Germinal center (tissue), 1 donor: ENCODE data around the gene PEX14.

Source experiments
- DNase-seq: peaks from one replicate; pipeline ENCODE4 v3.0.0; 2012; ENCODE audit warnings: mixed read lengths, low spot score

The PEX14 gene

DNA sequence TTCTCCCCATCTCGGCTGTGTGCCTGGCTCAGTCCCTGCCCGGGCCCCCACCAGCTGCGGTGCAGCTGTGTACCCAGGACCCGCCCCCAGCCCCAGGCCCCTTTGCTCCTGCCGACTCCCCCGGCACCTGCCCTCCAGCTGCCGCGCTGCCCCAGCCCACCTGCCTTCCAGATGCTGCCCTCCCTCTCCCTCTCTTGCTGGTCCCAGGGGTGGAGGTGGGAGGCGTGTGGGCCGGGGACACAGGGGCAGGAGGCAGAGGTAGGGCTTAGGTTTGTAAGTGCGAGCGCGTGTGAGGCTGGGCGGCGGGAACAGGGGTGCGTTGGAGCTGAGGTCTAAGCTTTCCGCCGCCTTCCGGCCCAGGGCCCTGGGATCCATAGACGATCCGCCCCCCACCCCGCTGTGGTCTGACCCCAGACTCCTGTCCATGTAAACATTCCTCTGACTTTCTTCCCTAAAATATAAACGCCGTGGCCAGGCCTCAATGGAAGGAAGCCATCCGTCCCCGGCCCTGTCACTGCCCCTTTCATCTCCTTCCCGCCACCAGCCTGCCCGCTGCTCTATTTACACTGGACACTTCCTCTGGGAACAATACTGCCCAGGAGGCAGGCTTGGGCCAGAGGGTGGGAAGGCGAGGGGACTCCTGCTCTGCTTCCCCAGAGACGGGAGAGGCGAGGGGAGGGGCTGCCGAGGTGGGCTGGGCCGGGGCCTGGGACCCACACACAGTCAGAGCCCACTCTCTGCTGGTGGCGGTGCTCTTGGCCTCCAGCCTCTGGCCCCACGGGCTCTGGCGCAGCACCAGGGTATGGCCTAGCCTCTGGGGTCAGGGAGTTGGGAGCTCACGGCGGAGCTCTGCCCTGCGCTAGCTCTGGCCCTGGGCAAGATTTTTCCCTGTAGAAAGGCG is 193.4 kb downstream of the PEX14 start:
- no peak for DNase-seq

DNA sequence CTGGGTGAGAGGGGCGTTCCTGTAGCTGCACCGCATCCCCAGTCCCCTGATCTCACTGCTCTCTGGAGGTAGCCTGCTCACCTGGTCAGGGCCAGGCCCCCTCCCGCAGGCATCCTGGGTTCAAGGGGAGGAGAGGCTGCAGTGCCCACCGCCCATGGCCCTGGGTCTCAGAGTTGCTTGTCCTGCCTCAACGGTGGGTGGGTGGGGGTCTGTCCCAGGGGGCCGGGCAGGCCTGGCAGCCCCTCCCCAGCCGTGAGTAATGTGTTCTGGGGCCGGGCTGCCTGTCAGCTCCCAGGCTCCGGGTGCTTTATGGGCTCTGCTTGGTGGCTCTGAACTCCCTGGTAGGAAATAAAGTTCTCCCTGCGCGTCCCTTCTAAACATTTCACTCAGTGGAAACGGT is 194.8 kb downstream of the PEX14 start:
- no peak for DNase-seq

DNA sequence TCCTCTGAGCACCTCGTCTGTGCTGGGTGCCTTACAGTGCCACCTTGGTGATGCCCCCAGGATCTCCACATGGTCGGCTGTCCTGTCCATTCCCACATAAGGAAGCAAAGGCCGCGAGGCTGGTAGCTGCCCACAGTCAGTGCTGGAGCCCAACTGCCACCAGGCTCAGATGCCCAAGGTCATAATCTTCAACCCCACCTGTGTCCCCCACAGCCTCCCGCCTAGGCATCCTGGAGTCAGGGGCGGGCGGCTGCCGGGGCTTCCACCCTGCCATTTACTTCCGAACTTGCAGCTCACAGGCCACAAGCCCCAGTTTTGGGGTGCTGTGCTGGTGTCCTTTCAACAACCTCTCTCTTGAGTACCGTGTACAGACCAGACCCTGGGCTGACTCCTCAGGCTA is 195.4 kb downstream of the PEX14 start:
- no peak for DNase-seq

- no peak for DNase-seq
These were observed 196.3 kb downstream of the PEX14 start for GRCh38 chr1:10671090-10671489.

DNA sequence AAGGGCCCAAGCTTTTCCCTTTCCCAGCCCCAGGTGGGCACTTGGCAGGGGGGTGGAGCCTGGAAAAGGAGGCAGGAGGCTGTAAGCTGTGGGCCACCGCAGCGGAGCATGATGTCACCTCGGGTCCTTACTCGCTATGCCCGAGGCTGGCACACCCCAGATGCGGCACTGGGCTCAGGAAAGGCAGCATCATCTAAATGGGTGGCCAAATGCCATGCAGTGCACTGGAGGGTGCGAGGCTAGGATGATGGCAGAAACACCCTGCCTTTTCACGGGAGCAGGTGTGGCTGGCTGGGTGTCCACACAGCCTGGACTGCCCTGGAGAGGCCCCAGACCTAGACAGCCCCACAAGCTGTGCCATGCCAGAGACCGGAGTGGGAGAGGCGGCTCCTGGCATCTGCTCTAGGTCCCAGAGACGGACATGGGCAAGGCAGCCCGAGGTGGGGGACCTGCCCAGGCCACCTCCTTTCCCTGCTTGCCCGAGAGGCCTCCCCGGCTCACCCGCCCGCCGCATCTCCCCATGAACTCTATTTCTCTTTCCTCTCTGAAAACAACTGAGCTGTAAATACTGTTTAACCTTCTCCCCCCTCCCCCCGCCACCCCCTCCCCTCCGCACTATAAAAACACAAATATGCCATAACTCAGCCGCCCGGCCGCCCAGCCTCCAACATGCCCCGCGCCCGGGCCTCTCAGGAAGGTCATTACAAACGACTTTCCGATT is 197.0 kb downstream of the PEX14 start:
- no peak for DNase-seq

GRCh38 chr1:10672343-10673050 is 197.7 kb downstream of the PEX14 start:
- DNase-seq = no peak

DNA sequence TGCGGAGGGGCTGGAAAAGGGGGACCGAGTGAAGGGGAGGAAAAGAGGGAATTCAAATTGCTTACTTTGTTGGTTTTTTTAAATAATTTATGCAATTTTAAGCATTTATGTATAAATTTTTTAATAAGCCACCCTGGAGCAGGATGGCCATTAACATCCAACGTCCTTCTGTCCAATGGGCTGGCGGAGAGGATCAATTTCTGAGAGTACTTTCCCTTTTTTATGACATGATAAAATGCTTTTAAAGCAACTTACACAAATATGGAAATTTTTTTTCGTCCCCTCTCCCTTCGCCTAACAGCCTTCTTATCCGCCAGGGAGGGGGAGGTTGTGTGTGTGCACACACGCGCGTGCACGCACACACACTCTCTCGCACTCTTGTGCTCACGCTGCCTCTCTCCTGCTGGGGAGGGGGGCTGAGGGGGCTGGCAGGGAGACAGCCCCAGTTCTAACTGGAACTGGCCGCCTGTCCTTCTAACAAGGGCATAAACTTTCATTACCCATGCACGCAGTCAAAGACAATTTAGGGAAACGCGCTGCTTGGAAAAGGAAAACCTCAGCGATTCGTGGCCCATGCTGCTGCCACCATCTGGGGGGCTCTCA is 198.5 kb downstream of the PEX14 start:
- DNase-seq = no peak

DNA sequence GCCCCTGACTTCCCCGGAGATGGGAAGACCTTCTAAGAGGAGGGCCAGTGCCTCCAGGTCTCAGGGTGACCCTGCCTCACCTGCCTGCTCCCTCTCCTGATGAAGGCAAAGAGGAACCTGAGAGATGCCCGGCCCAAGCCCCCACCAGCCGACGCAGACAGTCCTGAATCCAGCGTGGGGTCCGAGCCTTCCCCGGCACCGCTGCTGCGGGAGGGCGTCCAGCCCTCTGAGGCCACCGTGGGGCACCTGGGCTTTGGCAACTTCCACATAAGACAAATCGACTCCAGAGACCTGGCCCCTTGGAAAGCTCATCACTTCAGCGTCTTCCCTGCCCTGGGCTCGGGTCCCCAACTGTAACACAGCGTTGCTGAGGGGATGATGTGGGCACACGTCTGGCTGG is 199.5 kb downstream of the PEX14 start:
- no peak for DNase-seq

DNA sequence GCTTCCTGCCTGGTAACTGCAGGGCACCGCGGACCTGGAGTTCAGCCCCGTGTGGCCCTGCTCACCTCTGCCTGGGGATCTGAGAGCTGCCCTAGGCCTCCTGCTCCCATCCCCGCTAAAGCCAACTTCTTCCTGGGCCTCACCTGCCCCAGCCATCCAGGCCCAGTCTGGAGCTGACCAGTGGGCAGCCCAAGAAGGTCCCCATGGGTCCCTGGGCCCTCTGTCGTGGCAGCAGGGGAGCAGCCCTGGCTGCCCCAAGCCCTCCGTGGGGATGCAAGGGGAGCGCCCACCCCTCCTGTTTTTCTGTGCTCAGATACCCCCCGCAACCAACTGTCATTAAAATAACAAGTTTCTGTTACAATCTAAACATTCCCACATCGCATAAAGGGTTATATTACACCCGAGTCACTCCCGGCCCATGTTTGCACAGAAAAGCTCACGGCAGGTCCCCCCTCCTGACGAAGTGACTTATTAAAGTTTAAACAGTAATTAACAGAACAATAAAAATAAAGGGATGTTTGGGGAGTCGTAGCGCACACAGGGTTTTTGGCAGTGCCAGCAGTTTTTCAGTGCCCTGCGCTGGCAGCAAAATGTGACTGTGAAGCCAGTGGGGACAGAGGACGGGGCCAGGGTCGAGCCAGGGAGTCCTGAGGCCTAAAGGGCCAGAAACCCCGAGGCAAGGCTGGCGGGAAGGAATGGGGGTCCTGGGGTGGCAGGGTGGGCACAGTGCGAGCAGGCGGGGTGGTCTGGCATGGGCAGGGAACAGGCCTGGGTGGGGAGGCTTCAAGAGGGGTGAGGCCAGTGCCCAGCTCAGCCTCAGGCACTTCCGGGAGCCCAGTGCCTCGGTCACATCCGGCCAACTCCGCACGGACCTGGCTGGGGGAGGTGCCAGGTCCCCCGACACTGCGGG is 200.2 kb downstream of the PEX14 start:
- DNase-seq = no peak

DNA sequence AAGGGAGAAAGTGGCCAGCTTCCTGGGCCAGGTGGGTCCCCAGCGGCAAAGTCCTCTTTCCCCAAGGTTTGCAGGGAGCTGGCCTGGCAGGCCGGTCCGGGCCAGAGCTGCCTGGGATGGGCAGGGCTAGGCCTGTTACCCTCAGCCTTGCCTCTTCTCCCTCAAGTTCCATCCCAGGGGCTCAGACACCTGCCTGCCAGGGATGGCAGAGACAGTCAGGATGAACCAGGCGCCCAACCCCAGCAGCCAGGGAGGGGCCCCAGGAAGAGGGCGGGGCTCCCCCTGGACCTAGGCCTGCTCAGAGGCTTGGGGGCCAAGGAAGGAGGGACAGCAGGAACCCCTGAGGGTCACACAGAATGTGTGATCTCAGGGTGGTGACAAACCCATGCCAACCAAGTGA is 201.1 kb downstream of the PEX14 start:
- no peak for DNase-seq

DNA sequence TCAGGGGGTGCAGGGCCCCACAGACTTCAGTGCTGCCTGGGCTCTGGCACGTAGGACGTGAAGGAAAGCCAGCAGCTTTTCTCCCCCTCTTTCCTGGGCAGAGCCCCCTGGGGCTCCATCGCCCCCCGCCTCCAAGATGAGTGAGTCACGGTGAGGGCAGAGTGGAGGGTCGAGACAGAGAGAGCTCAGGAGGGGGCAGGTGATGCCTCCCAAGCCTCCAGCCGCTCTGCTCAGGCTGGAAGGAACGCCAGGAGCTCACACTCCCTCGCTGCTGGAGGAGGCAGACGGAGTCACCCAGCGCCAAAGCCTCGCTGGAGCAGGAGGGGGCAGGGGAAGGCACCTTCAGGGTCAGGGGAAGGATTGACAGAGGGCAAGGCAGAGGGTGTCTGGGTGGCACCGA is 202.2 kb downstream of the PEX14 start:
- no peak for DNase-seq

DNA sequence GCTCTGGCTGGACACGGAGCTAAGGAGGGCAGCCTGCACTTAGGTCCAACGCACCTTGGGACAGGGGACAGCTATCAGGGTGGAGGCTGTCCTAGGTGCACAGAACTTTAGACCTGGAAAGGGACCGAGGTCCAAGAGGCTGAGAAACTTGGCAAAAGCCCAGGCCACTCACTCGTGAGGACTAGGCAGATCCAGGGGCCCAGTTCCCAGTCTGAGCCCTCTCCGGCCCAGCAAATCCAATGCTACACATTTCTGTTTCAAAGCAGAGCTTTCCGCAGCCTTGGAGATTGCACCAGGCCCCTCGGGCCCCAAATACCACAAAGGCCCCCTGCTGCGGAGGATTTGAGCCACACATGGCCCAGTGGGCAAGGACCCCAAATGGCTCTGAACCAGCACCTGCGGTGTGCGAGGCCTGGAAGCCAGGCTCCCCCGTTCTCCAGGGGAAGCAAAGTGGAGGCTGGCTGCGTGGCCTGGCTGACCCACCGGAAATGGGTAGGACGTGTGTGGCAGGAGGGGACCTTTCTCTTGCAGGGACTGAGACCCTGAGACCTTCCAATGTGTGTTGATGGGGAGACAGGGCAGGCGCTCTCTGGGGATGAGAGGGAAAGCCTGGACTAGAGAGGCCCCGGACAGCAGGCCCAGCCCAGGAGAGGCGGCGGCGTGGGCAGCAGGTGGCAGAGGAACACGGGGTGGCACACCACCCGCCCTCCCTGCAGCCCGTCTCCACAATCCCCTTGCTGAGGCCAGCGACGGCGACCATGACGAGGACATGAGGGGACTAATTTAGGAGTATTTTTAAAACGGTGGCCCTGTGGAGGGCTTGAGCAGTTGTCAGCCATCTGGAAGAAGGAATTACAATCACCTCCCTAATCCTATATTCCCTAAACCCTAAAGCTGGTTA is 203.0 kb downstream of the PEX14 start:
- no peak for DNase-seq

- no peak for DNase-seq
These were observed 203.7 kb downstream of the PEX14 start for GRCh38 chr1:10678402-10678801.

DNA sequence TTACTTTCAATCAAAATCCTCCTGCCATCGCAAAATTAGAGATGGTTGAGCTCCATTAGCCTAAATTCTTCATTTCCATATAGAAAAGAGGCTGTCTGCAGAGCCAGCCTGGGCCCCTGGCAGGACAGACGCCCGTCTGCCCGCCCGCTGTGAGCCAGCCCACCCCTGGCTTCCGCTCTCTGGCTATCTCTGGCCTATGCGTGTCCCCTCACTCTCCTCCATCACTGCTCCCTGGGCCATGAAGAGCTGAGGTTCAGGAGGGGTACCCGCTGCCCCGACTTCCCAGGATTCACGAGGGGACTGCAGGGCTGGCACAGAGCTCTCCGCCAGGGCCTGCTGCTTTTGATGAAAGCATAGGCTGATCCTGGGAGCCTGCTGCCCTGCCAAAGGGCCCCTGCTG is 204.1 kb downstream of the PEX14 start:
- DNase-seq = no peak

DNA sequence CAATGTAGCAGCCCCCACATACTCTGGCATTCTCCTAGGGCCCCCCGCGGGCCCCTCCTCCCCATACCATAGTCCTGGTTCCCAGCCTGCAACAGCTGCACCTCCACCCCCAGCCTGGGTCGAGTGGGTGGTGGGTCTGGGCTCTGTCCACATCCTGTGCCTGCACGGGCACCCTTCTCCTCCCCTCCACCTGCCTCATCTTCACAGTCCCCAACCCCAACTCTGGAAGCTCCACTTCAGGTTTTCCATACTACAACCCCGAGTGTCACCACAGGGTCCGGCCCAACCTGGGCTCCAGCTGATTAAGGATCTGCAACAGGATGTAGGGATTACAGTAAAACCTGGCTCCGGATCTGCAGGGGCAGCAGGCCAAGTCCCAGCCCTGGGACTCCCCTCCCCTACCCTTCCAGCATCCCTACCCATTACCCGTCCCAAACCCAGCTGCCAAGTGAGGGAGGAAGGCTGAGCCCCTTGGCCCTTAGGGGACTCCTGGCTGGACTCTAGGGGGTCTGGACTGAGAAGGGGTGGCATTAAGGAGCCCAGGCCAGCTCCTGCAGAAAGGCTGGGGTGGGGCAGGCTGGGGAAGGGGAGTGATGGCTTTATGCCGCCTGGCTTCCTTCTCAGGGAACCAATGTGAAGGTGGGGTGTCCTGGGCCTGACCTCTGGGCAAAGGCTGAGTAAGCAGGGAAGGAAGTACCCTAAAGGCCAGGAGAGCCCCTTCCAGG is 204.9 kb downstream of the PEX14 start:
- no peak for DNase-seq
